GM21529 (cell line): ENCODE results near the gene ZNF490.

Experiments used
- ATAC-seq: cut with Tn5 transposase; IDR thresholded peaks from one replicate; pipeline ENCODE4 v1.9.1; 2021; ENCODE audit not compliant: unreplicated experiment

ZNF490 gene

DNA sequence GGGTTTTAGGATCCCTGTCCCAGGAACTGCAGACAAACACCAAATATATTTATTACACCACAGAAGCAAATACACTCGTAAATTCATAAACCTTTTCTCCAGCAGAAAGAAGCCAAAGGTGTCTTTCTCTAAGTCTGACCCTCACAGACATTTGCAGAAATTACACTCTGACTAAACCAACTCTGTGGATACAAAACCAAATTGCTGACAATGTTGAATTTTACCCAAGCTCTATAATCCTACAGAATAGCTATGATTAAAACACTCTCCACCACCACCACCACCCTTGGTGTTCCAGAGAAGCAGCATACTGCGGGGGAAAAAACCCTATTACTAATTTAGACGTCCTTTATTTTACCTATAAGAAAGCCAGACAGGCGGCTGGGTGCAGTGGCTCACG lies 64.5 kb downstream of the ZNF490 start:
- ATAC-seq: no peak

GRCh38 chr19:12545267-12545666 lies 65.3 kb downstream of the ZNF490 start:
- no peak for ATAC-seq

- ATAC-seq: no peak
Measured at GRCh38 chr19:12544401-12544876, 66.2 kb downstream of the ZNF490 start.

- ATAC-seq: no peak
Measured at GRCh38 chr19:12543855-12544254, 66.8 kb downstream of the ZNF490 start.
